H1 (cell line): ENCODE measurements around the gene ZNF423. TPM values are rescaled to one million over a fixed set of nuclear protein-coding genes. Genes with fewer than 3 reads are reported as not detected.

Source experiments
- ASH2L ChIP-seq: fragments of 200-600, 300-600 bp; sonication (generic); IDR thresholded peaks from one replicate; pipeline ENCODE4 v1.7.1; 2017; ENCODE audit warnings: low read length
- SUZ12 ChIP-seq: fragments of 200-600 bp; sonication (generic); IDR thresholded peaks from 2 replicates; pipeline ENCODE4 v1.6.1; 2012; ENCODE audit warnings: mild to moderate bottlenecking, inconsistent platforms, low read length, moderate library complexity, mixed read lengths
- polyA plus RNA-seq, 7 experiments: library from polyadenylated mRNA; depleted of rRNA in 3 of 7; stranded (reverse) in 5 of 7; unstranded in 2 of 7; fragments of >200 nt in 5 of 7; fragments of 200-250 nt in 2 of 7; gene quantifications; 1 replicate in 5 of 7; 2 replicates in 1 of 7; 4 replicates in 1 of 7; pipeline versions ENCODE4 v1.2.1 to v1.2.3, GENCODE V29; 2011 to 2013; ENCODE audit warnings: missing spikeins in 2 of 7, mixed read lengths in 2 of 7
- total RNA-seq: library from RNA; stranded (reverse); fragmentation: NEBNext Ultra II Directional; extraction: Animal tissue kit (Norgen Biotek cat#: 25700); gene quantifications from 2 replicates; pipeline ENCODE4 v1.2.1, GENCODE V29; 2021

The ZNF423 gene
- total and polyA plus RNA-seq, 2 of the 8 experiments (the other 6 are each of a cell fraction or from before 2014, with no cell fraction given), result 38.2 to 52.3 TPM

DNA sequence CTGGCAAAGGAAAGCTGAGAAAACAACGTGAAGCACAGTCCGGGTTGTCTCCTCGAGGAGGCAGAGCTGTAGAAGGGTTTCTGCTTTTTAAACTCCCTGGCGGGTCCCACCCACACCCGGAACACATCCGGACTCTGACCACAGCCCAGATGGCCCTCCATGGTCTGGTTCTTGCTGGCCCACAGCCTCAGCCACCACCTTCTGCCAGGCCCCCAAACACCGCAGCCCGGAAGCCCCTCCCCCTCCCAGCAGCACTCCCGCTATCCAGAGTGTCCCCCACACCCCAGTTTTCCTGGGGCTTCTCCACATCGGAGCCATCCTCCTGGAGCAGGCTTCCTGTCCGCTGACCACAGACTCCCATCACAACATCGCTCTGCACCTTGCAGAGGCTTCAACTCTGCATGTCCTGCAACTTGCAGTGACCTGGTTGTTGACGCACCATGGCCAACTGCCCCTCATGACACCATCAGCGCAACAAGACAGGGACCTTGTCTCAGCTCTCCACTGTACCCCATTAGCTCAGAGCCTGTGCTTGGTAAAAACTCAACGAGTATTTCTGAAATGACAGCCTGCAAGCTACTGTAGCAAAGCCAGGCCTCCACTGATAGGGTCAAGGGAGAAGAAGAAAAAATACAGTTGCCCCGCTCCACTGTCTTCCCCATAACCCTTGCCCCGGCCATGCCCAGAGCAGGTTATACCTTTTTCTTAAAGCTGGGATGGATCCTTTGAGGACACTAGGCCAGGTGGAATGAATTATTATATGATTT, 352.5 kb downstream of the ZNF423 start (continued):
- TF ChIP-seq ASH2L, result no peak
- TF ChIP-seq SUZ12, result no peak
